BJ (cell line): Measurements from ENCODE around the gene RLBP1. TPM values are rescaled to one million over a fixed set of nuclear protein-coding genes. Genes with fewer than 3 reads are reported as not detected.

Experiments used
- CTCF ChIA-PET: fragments of 350-600 bp; formaldehyde crosslinking; extraction: SDS; loops from one replicate; lab custom pipeline; 2021; ENCODE audit warnings: antibody characterized with exemption, inconsistent platforms; lab: Yijun Ruan, JAX
- POLR2A ChIA-PET: fragments of 300-600 bp; sonication (Branson Sonifier 250); formaldehyde crosslinking; extraction: SDS; loops from one replicate; lab custom pipeline; 2021; ENCODE audit warnings: antibody characterized with exemption; lab: Charles Lee
- DNase-seq: peaks from one replicate; pipeline ENCODE4 v3.0.0-alpha.2; 2011; ENCODE audit warnings: low read depth
- H3K27me3 ChIP-seq: 2 replicates; pipeline ENCODE4 v1.6.0; 2011; ENCODE audit warnings: low read length; ENCODE audit not compliant: control insufficient read depth, insufficient read depth
- H3K36me3 ChIP-seq: 2 replicates; pipeline ENCODE4 v1.5.1; 2011; ENCODE audit warnings: low read length; ENCODE audit not compliant: control insufficient read depth, insufficient read depth
- H3K4me3 ChIP-seq: 2 replicates; pipeline ENCODE4 v1.5.1; 2011; ENCODE audit warnings: low read depth, mild to moderate bottlenecking, control low read depth, low read length
- polyA plus RNA-seq: library from polyadenylated mRNA; depleted of rRNA; stranded (reverse); fragments of >200 nt; gene quantifications from 2 replicates; pipeline ENCODE4 v1.2.3, GENCODE V29; 2011
- TF ChIP-seq, protein P1 (sequence below): IDR thresholded peaks from 2 replicates; pipeline ENCODE4 v1.5.1; 2011; ENCODE audit warnings: low read depth, mild to moderate bottlenecking, control low read depth, inconsistent platforms, low read length, moderate library complexity; ENCODE audit not compliant: insufficient read depth

The RLBP1 gene
- polyA plus RNA-seq, 1 experiment = not detected

DNA sequence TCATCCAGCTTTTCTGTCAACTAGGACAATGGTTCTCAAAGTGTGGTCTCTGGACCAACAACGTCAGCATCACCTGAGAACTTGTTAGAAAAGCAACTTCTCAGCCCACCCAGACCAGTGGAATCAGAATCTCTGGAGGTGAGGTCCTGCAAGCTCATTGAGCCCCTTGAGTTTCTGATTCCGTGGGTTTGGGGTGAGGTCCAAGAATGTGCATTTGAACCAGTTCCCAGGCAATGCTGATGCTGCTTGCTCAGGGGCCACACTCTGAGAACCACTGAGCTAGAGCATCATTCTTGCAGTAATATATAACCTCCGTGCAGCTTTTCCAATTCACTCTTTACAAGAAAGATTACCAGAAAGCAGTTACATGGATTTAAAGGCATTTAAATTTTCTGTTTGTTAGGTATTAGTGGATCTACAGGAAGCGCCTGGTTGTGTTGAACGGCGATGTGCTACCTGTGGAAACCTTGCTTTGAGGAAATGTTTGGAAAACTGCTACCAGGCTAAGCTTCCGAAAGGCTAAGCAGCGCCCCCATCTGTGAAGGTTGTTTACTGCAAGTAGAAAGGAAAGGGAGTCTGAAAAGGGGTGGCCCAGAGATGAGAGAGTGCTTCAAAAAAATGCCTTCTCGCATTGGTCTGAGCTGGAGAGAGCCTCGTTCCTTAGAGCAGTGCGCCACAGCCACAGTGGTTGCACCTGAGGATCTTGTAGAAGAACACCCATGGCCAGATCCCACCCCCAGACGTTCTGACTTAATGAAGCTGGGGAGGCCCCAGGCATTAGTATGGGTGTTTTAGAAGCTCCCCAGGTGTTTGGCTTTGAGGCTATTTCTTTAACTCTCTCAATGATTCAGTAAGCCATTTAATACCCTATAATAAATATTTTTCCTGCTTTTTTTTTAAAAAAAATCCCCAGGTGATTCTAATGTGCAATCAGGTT, 50.0 kb downstream of the RLBP1 start:
- POLR2A ChIA-PET = no interaction called here
- CTCF ChIA-PET = interaction anchor here (0.6 to 10.4 kb wide), 35 partner anchors 9 to 654 kb away, joined by 3 to 306 read pairs (median 4); no protein-coding TSS in a partner anchor

DNA sequence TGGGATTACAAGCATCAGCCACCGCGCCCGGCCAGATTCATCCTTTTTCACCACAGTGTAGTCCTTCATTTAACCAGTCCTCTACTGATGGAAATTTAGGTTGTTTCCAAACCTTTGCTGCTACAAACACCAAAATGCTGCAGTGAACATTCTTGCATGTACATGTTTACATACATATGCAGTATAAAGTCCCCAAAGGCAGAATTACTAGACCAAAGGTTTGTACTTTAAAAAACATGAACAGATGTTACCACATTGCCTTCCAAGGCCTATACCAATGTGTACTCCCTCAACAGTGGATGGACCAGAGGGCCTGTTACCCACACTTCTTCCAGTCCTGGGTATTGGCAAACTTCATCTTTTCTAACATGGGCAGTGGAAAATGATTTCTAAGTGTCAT, 51.0 kb downstream of the RLBP1 start:
- TF ChIP-seq, protein P1, sequence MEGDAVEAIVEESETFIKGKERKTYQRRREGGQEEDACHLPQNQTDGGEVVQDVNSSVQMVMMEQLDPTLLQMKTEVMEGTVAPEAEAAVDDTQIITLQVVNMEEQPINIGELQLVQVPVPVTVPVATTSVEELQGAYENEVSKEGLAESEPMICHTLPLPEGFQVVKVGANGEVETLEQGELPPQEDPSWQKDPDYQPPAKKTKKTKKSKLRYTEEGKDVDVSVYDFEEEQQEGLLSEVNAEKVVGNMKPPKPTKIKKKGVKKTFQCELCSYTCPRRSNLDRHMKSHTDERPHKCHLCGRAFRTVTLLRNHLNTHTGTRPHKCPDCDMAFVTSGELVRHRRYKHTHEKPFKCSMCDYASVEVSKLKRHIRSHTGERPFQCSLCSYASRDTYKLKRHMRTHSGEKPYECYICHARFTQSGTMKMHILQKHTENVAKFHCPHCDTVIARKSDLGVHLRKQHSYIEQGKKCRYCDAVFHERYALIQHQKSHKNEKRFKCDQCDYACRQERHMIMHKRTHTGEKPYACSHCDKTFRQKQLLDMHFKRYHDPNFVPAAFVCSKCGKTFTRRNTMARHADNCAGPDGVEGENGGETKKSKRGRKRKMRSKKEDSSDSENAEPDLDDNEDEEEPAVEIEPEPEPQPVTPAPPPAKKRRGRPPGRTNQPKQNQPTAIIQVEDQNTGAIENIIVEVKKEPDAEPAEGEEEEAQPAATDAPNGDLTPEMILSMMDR = no peak
- Histone ChIP-seq H3K36me3 (no peaks in the 10 kb centered on the region), H3K27me3 (no peaks in the 10 kb centered on the region), H3K4me3 (no peak overlapping the region)
- POLR2A ChIA-PET = no interaction called here
- no peak for DNase-seq
- CTCF ChIA-PET = interaction anchor here (1.2 to 10.4 kb wide), 11 partner anchors 11 to 266 kb away, joined by 3 to 306 read pairs (median 4); no protein-coding TSS in a partner anchor

More for the DNA sequence above, 50.0 kb downstream of the RLBP1 start:
- Histone ChIP-seq H3K4me3 (no peak overlapping the region), H3K27me3 (no peaks in the 10 kb centered on the region), H3K36me3 (no peaks in the 10 kb centered on the region)
- no peak for DNase-seq
- TF ChIP-seq, protein P1 = peak; percentile 71

DNA sequence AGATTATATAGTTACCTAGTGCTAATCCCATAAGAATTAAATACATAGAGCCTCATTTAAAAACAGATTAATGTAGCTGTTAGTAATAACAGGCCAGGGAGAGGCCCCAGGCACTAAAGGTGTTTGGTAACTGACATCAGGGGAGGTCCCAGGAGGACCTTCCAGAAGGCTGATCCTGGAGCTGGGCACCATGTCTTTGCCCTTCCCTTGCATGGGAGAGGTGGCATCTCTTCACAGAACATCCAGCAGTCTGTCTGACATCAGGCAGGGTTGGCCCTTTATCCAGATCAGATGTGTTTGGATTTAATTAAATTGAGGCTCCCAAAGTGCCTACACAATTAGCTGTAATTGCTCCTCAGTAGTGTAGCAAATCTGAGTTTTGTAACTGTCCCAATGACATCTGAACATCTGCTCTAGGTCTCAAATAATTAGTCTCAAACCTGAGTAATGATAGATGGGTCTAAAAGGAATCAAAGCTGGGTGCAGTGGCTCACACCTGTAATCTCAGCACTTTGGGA, 53.0 kb downstream of the RLBP1 start:
- ChIA-PET CTCF (interaction anchor here (1.0 to 5.8 kb wide), 8 partner anchors 9 to 264 kb away, joined by 3 to 41 read pairs (median 6); no protein-coding TSS in a partner anchor), POLR2A (no interaction called here)
- no peaks in the 10 kb centered on the region for H3K27me3 ChIP-seq
- H3K36me3 ChIP-seq = peaks cover 3% of the 10 kb centered on the region; the same call in 1 of the 2 replicates
- no peak for DNase-seq
- H3K4me3 ChIP-seq = no peak overlapping the region
- TF ChIP-seq, protein P1 = no peak

DNA sequence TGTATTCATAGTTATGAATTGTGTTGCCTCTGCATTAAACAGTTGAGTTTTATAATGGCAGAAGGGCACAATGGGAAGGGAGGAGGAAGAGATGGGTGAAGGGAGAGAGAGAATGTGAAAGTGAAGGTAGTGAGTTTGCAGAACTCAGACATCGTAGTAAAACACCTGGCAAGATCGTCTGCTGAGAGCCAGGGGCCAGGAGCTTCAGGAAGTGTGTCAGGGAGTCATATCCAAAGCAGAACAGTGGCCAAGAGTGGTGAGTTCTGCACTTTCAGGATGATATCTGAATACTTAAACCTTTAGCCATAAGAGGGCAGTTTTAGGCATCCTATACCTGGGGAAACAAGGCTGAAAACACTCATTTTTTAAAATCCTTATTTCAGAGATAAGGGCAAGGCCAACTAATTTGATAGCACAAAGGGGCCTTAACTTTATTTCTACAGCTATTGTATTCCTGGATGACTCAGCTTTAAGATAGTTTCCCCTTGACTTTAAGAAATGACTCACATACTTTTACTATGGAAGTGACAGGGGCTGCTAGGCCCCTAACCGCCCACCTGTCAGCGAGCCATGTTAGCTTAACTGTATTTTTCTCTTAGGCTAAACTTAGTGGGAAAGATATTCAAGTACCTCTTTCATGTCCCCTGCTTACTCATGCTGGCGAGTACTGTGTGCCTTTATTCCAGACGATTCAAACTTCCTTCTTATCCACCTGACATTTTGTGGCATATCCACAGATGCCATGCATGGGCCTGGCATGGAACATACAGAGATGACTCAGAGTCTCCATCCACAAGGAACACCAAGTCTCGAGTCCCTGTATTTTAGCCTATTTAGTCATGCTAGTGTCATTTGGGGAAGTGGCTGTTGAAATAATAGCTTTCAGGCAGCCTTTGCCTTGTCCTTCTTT, 53.9 kb downstream of the RLBP1 start:
- ChIA-PET CTCF (interaction anchor here (0.7 to 5.8 kb wide), 8 partner anchors 10 to 115 kb away, joined by 3 to 41 read pairs (median 6); no protein-coding TSS in a partner anchor), POLR2A (no interaction called here)
- H3K27me3 ChIP-seq = no peaks in the 10 kb centered on the region
- H3K4me3 ChIP-seq = no peak overlapping the region
- TF ChIP-seq, protein P1 = no peak
- H3K36me3 ChIP-seq = peaks cover 3% of the 10 kb centered on the region; the same call in 1 of the 2 replicates
- peak; percentile 9 for DNase-seq
